Measurements from ENCODE around the gene CDH6.

The CDH6 gene

DNA sequence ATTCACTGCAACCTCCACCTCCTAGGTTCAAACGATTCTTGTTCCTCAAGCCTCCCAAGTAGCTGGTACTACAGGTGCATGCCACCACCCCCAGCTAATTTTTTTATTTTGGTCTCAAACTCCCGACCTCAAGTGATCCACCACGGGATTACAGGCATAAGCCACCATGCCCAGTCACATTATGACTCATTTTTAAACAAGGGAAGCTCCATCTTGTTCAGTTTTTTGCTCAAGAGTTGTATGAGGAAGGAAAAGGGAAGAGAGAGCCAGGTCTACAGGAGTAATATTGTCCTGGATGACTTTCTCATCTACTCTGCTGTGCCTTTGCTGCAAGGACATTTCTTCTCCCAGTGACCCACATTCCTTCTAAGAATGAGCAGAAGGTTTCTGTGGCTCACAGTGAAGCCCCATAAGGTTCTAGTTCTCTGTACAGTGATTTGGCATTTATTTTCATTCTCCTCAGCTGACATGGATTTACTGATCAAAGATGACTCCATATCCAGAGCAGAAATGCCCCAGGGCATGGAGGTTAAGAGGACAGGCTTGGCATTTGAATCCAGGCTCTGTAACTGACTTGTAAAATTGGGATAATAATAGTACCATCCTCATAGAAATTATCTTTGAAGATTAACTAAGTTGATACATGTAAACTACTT lies 153.5 kb downstream of the CDH6 start:
- H3K36me3 ChIP-seq (ENCODE audit: control insufficient read depth in 4 of 4, insufficient read depth in 4 of 4, low read length in 3 of 4) = no peaks in the 10 kb centered on the region
- POLR2A ChIA-PET = no interaction called here
- WGBS (ENCODE audit: insufficient coverage) = 100% methylated on average over 1 of the region's 3 CpGs
- H3K4me1 ChIP-seq (ENCODE audit: control extremely low read depth in 1 of 4, control insufficient read depth in 4 of 4, insufficient read depth in 4 of 4, low read length in 3 of 4) = no peaks in the 10 kb centered on the region
- CTCF ChIA-PET = no interaction called here
- H3K27ac ChIP-seq (ENCODE audit: insufficient read depth in 1 of 2, low read depth in 1 of 2, low read length in 2 of 2, poor library complexity in 1 of 2, severe bottlenecking in 2 of 2) = no peak overlapping the region
- H3K27me3 ChIP-seq (replicated peaks in 2 of 5; ENCODE audit: control insufficient read depth in 4 of 5, insufficient read depth in 5 of 5, low read length in 4 of 5) = peaks cover 0 to 2% (median 0%) of the 10 kb centered on the region in 5 experiments
- H3K9me3 ChIP-seq (ENCODE audit: control extremely low read depth in 1 of 5, control insufficient read depth in 4 of 5, insufficient read depth in 2 of 5, low read depth in 1 of 5, low read length in 4 of 5) = no peaks in the 10 kb centered on the region
- no peak for DNase-seq
- H3K4me3 ChIP-seq (ENCODE audit: control insufficient read depth in 1 of 7, extremely low read depth in 1 of 7, insufficient read depth in 4 of 7, low read depth in 2 of 7, low read length in 6 of 7) = no peak overlapping the region

DNA sequence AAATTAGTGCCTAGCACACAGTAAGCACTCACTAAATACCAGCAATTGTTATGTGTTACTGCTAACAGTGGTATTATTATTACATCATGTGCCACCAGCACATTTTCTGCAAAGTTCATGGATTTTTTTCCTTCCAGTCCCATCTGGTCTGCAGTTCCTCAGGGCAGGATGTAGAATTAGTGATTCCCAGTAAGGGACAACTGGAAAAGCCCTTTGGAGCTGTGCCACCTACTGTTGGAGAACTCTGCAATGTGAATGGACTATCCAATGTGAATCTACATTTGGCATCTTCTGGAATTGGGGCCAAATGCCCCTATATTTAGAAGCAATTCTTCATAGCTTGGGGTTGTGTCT lies 154.0 kb downstream of the CDH6 start:
- H3K4me1 ChIP-seq (ENCODE audit: control extremely low read depth in 1 of 4, control insufficient read depth in 4 of 4, insufficient read depth in 4 of 4, low read length in 3 of 4) = no peaks in the 10 kb centered on the region
- H3K4me3 ChIP-seq (ENCODE audit: control insufficient read depth in 1 of 7, extremely low read depth in 1 of 7, insufficient read depth in 4 of 7, low read depth in 2 of 7, low read length in 6 of 7) = no peak overlapping the region
- H3K27ac ChIP-seq (ENCODE audit: insufficient read depth in 1 of 2, low read depth in 1 of 2, low read length in 2 of 2, poor library complexity in 1 of 2, severe bottlenecking in 2 of 2) = no peak overlapping the region
- no peaks in the 10 kb centered on the region for H3K36me3 ChIP-seq (ENCODE audit: control insufficient read depth in 4 of 4, insufficient read depth in 4 of 4, low read length in 3 of 4)
- ChIA-PET POLR2A (no interaction called here), CTCF (no interaction called here)
- no peak for DNase-seq
- H3K27me3 ChIP-seq (replicated peaks in 2 of 5; ENCODE audit: control insufficient read depth in 4 of 5, insufficient read depth in 5 of 5, low read length in 4 of 5) = peaks cover 0 to 2% (median 0%) of the 10 kb centered on the region in 5 experiments
- H3K9me3 ChIP-seq (ENCODE audit: control extremely low read depth in 1 of 5, control insufficient read depth in 4 of 5, insufficient read depth in 2 of 5, low read depth in 1 of 5, low read length in 4 of 5) = no peaks in the 10 kb centered on the region

DNA sequence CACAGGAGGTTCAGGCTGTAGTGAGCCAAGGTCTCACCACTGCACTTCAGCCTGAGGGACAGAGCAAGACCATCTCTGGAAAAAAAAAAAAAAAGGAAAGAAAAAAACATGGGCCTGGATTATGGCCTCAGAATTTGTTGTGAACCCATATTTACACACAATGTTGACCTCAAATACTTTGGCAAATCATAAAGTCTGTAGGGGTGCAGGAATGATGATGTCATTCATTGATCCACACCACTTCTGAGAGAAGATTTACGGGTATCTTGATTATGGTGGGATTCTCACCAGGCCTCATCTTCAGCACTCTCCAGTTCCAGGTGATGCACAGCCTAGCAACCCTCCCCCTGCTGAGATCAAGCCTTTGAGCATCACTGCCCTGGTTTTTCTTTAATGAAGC lies 156.9 kb downstream of the CDH6 start:
- ChIA-PET POLR2A (no interaction called here), CTCF (no interaction called here)
- DNase-seq = no peak
- Histone ChIP-seq H3K9me3 (ENCODE audit: control extremely low read depth in 1 of 5, control insufficient read depth in 4 of 5, insufficient read depth in 2 of 5, low read depth in 1 of 5, low read length in 4 of 5) (peaks cover 0 to under 1% (median 0%) of the 10 kb centered on the region in 5 experiments), H3K27me3 (replicated peaks in 2 of 5; ENCODE audit: control insufficient read depth in 4 of 5, insufficient read depth in 5 of 5, low read length in 4 of 5) (peaks cover 0 to 2% (median 0%) of the 10 kb centered on the region in 5 experiments), H3K27ac (ENCODE audit: insufficient read depth in 1 of 2, low read depth in 1 of 2, low read length in 2 of 2, poor library complexity in 1 of 2, severe bottlenecking in 2 of 2) (no peak overlapping the region), H3K36me3 (ENCODE audit: control insufficient read depth in 4 of 4, insufficient read depth in 4 of 4, low read length in 3 of 4) (no peaks in the 10 kb centered on the region), H3K4me1 (ENCODE audit: control extremely low read depth in 1 of 4, control insufficient read depth in 4 of 4, insufficient read depth in 4 of 4, low read length in 3 of 4) (no peaks in the 10 kb centered on the region), H3K4me3 (ENCODE audit: control insufficient read depth in 1 of 7, extremely low read depth in 1 of 7, insufficient read depth in 4 of 7, low read depth in 2 of 7, low read length in 6 of 7) (no peak overlapping the region)
- WGBS (ENCODE audit: insufficient coverage) = no CpG with 5 or more reads among the region's 1 CpG

DNA sequence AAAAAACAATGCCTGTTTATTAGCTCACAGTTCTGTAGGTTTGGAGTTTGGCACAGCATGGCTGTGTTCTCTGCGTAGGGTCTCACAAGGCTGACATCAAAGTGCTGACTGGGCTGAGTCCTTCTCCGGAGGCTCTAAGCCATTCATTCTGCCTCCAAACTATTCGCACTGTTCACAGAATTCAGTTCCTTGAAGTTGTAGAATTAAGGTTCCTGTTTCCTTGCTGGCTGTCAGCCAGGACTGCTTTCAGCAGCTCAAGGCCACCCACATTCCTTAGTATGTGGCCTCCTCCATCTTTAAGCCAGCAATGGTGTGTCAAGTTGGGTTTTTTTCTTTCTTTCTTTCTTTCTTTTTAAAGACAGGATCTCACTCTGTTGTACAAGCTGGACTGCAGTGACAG lies 161.9 kb downstream of the CDH6 start:
- Histone ChIP-seq H3K9me3 (ENCODE audit: control extremely low read depth in 1 of 5, control insufficient read depth in 4 of 5, insufficient read depth in 2 of 5, low read depth in 1 of 5, low read length in 4 of 5) (peaks cover 0 to 6% (median 0%) of the 10 kb centered on the region in 5 experiments), H3K4me1 (ENCODE audit: control extremely low read depth in 1 of 4, control insufficient read depth in 4 of 4, insufficient read depth in 4 of 4, low read length in 3 of 4) (no peaks in the 10 kb centered on the region), H3K27me3 (replicated peaks in 2 of 5; ENCODE audit: control insufficient read depth in 4 of 5, insufficient read depth in 5 of 5, low read length in 4 of 5) (no peaks in the 10 kb centered on the region), H3K27ac (ENCODE audit: insufficient read depth in 1 of 2, low read depth in 1 of 2, low read length in 2 of 2, poor library complexity in 1 of 2, severe bottlenecking in 2 of 2) (no peak overlapping the region), H3K4me3 (ENCODE audit: control insufficient read depth in 1 of 7, extremely low read depth in 1 of 7, insufficient read depth in 4 of 7, low read depth in 2 of 7, low read length in 6 of 7) (no peak overlapping the region), H3K36me3 (ENCODE audit: control insufficient read depth in 4 of 4, insufficient read depth in 4 of 4, low read length in 3 of 4) (no peaks in the 10 kb centered on the region)
- ChIA-PET CTCF (interaction anchor here (1.1 kb wide), 1 partner anchor 33 kb away, joined by 3 read pairs; no protein-coding TSS in a partner anchor), POLR2A (no interaction called here)
- 100% methylated on average over 1 of the region's 3 CpGs for WGBS (ENCODE audit: insufficient coverage)
- DNase-seq = no peak

DNA sequence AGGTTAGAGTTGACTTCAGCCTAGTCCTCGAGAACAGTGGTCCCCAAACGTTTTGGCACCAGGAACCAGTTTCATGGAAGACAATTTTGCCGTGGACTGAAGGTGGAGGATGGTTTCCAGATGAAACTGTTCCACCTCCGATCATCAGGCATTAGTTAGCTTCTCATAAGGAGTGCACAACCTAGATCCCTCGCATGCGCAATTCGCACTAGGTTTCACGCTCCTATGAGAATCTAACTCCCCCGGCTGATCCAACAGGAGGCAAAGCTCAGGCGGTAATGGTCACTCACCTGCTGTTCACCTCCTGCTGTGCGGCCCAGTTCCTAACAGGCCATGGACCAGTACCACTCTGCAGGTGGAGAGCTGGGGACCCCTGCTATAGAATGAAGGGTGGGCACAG lies 163.6 kb downstream of the CDH6 start:
- POLR2A ChIA-PET = no interaction called here
- WGBS (ENCODE audit: insufficient coverage) = 85% methylated on average over 11 of the region's 11 CpGs
- CTCF ChIA-PET = no interaction called here
- H3K27me3 ChIP-seq (replicated peaks in 2 of 5; ENCODE audit: control insufficient read depth in 4 of 5, insufficient read depth in 5 of 5, low read length in 4 of 5) = no peaks in the 10 kb centered on the region
- no peak for DNase-seq
- H3K4me3 ChIP-seq (ENCODE audit: control insufficient read depth in 1 of 7, extremely low read depth in 1 of 7, insufficient read depth in 4 of 7, low read depth in 2 of 7, low read length in 6 of 7) = no peak overlapping the region
- H3K36me3 ChIP-seq (ENCODE audit: control insufficient read depth in 4 of 4, insufficient read depth in 4 of 4, low read length in 3 of 4) = no peaks in the 10 kb centered on the region
- no peaks in the 10 kb centered on the region for H3K4me1 ChIP-seq (ENCODE audit: control extremely low read depth in 1 of 4, control insufficient read depth in 4 of 4, insufficient read depth in 4 of 4, low read length in 3 of 4)
- H3K9me3 ChIP-seq (ENCODE audit: control extremely low read depth in 1 of 5, control insufficient read depth in 4 of 5, insufficient read depth in 2 of 5, low read depth in 1 of 5, low read length in 4 of 5) = peaks cover 0 to 6% (median 0%) of the 10 kb centered on the region in 5 experiments
- no peak overlapping the region for H3K27ac ChIP-seq (ENCODE audit: insufficient read depth in 1 of 2, low read depth in 1 of 2, low read length in 2 of 2, poor library complexity in 1 of 2, severe bottlenecking in 2 of 2)

DNA sequence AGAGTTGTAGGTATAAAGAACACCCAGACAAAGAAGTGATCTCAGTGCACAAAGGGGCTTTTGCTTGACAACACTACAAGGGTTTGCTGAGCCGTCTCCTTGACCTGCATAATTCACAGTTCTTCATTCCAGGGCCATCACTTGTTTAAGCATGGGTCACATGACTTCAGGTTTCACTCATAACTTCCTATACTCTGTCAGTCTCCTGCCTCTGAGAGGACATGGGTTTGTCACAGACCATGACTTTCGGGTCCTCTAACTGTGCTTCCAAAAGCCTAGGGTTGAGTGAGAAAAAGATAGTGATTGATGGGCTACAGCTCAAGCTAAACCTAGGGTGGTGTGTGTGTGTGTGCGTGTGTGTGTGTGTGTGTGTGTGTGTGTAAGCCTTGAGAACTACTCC lies 166.4 kb downstream of the CDH6 start:
- Histone ChIP-seq H3K9me3 (ENCODE audit: control extremely low read depth in 1 of 5, control insufficient read depth in 4 of 5, insufficient read depth in 2 of 5, low read depth in 1 of 5, low read length in 4 of 5) (peaks cover 0 to 6% (median 2%) of the 10 kb centered on the region in 5 experiments), H3K4me3 (ENCODE audit: control insufficient read depth in 1 of 7, extremely low read depth in 1 of 7, insufficient read depth in 4 of 7, low read depth in 2 of 7, low read length in 6 of 7) (no peak overlapping the region), H3K27me3 (replicated peaks in 2 of 5; ENCODE audit: control insufficient read depth in 4 of 5, insufficient read depth in 5 of 5, low read length in 4 of 5) (no peaks in the 10 kb centered on the region), H3K4me1 (ENCODE audit: control extremely low read depth in 1 of 4, control insufficient read depth in 4 of 4, insufficient read depth in 4 of 4, low read length in 3 of 4) (no peaks in the 10 kb centered on the region), H3K36me3 (ENCODE audit: control insufficient read depth in 4 of 4, insufficient read depth in 4 of 4, low read length in 3 of 4) (no peaks in the 10 kb centered on the region), H3K27ac (ENCODE audit: insufficient read depth in 1 of 2, low read depth in 1 of 2, low read length in 2 of 2, poor library complexity in 1 of 2, severe bottlenecking in 2 of 2) (no peak overlapping the region)
- no peak for DNase-seq
- WGBS (ENCODE audit: insufficient coverage) = 63% methylated on average over 1 of the region's 3 CpGs
- ChIA-PET CTCF (no interaction called here), POLR2A (no interaction called here)

DNA sequence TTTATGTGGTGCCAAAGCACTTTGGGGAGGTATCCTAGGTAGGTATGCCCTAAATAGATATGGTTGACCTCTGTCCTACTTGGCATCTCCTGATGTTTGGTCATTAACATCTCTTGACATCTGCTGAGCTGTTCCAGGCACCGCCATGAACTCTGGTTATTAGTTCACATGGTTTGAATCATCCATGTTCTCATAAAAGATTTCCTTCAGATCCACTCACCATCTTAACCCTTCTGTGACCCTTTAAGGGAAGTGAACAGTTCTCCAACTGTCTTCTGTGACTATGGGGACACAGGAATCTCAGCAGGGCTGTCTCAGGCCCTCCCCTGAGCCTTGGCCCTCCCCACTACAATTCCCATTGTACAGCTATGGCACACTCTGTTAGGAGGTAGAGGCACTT lies 167.7 kb downstream of the CDH6 start:
- no peak for DNase-seq
- H3K27ac ChIP-seq (ENCODE audit: insufficient read depth in 1 of 2, low read depth in 1 of 2, low read length in 2 of 2, poor library complexity in 1 of 2, severe bottlenecking in 2 of 2) = no peak overlapping the region
- no peaks in the 10 kb centered on the region for H3K36me3 ChIP-seq (ENCODE audit: control insufficient read depth in 4 of 4, insufficient read depth in 4 of 4, low read length in 3 of 4)
- WGBS (ENCODE audit: insufficient coverage) = 100% methylated on average over 1 of the region's 1 CpG
- ChIA-PET CTCF (no interaction called here), POLR2A (no interaction called here)
- H3K4me3 ChIP-seq (ENCODE audit: control insufficient read depth in 1 of 7, extremely low read depth in 1 of 7, insufficient read depth in 4 of 7, low read depth in 2 of 7, low read length in 6 of 7) = no peak overlapping the region
- no peaks in the 10 kb centered on the region for H3K4me1 ChIP-seq (ENCODE audit: control extremely low read depth in 1 of 4, control insufficient read depth in 4 of 4, insufficient read depth in 4 of 4, low read length in 3 of 4)
- H3K27me3 ChIP-seq (replicated peaks in 2 of 5; ENCODE audit: control insufficient read depth in 4 of 5, insufficient read depth in 5 of 5, low read length in 4 of 5) = peaks cover 0 to 1% (median 0%) of the 10 kb centered on the region in 5 experiments
- peaks cover 0 to 2% (median 0%) of the 10 kb centered on the region in 5 experiments for H3K9me3 ChIP-seq (ENCODE audit: control extremely low read depth in 1 of 5, control insufficient read depth in 4 of 5, insufficient read depth in 2 of 5, low read depth in 1 of 5, low read length in 4 of 5)

Data from common myeloid progenitor, CD34-positive (primary cell).